T-helper 1 cell treated with Interleukin-12 subunit alpha and Interleukin-12 subunit beta and Interleukin-4 antibody, amounts not matched to agents 30 μg/mL and 1 μg/mL, for 36 hours (primary cell): ENCODE results near the gene ABCC6.
"Not testable (repeated sequence)": the region's sequence is repeated elsewhere in the genome, so short reads cannot be mapped to it uniquely, and the experiment has no call there.

Experiments
- H3K27ac Mint-ChIP-seq: one replicate; pipeline ENCODE4 v1.8.0; 2021; ENCODE audit warnings: mild to moderate bottlenecking, mixed read lengths
- H3K27me3 Mint-ChIP-seq: one replicate; pipeline ENCODE4 v1.8.0; 2021; ENCODE audit warnings: low read depth, mixed read lengths
- H3K36me3 Mint-ChIP-seq: one replicate; pipeline ENCODE4 v1.8.0; 2021; ENCODE audit warnings: low read depth, mixed read lengths
- H3K4me1 Mint-ChIP-seq: one replicate; pipeline ENCODE4 v1.8.0; 2021; ENCODE audit warnings: low read depth, mixed read lengths
- H3K4me3 Mint-ChIP-seq: one replicate; pipeline ENCODE4 v1.8.0; 2021; ENCODE audit warnings: mild to moderate bottlenecking, moderate library complexity, mixed read lengths
- H3K9me3 Mint-ChIP-seq: one replicate; pipeline ENCODE4 v1.8.0; 2021; ENCODE audit warnings: mixed read lengths

ABCC6 gene

GRCh38 chr16:16151315-16151714 is 72.0 kb downstream of the ABCC6 start:
- no peaks in the 10 kb centered on the region for H3K4me1 Mint-ChIP-seq
- H3K4me3 Mint-ChIP-seq, result no peak overlapping the region
- no peak overlapping the region for H3K27ac Mint-ChIP-seq
- no peaks in the 10 kb centered on the region for H3K27me3 Mint-ChIP-seq
- H3K36me3 Mint-ChIP-seq, result no peaks in the 10 kb centered on the region
- no peaks in the 10 kb centered on the region for H3K9me3 Mint-ChIP-seq

GRCh38 chr16:16150878-16151152 is 72.5 kb downstream of the ABCC6 start:
- H3K27ac Mint-ChIP-seq, result no peak overlapping the region
- H3K4me3 Mint-ChIP-seq, result no peak overlapping the region
- H3K36me3 Mint-ChIP-seq, result no peaks in the 10 kb centered on the region
- H3K9me3 Mint-ChIP-seq, result no peaks in the 10 kb centered on the region
- no peaks in the 10 kb centered on the region for H3K27me3 Mint-ChIP-seq
- no peaks in the 10 kb centered on the region for H3K4me1 Mint-ChIP-seq

GRCh38 chr16:16150117-16150877 is 73.0 kb downstream of the ABCC6 start:
- Mint-ChIP-seq H3K27me3 (no peaks in the 10 kb centered on the region), H3K9me3 (no peaks in the 10 kb centered on the region), H3K4me1 (no peaks in the 10 kb centered on the region), H3K36me3 (no peaks in the 10 kb centered on the region), H3K27ac (no peak overlapping the region), H3K4me3 (no peak overlapping the region)

- no peak overlapping the region for H3K4me3 Mint-ChIP-seq
- no peaks in the 10 kb centered on the region for H3K9me3 Mint-ChIP-seq
- H3K27me3 Mint-ChIP-seq, result no peaks in the 10 kb centered on the region
- H3K4me1 Mint-ChIP-seq, result no peaks in the 10 kb centered on the region
- no peak overlapping the region for H3K27ac Mint-ChIP-seq
- H3K36me3 Mint-ChIP-seq, result no peaks in the 10 kb centered on the region
These were observed 73.6 kb downstream of the ABCC6 start for GRCh38 chr16:16149710-16150116.

- Mint-ChIP-seq H3K27me3 (no peaks in the 10 kb centered on the region), H3K4me1 (no peaks in the 10 kb centered on the region), H3K27ac (no peak overlapping the region), H3K36me3 (no peaks in the 10 kb centered on the region), H3K4me3 (no peak overlapping the region), H3K9me3 (no peaks in the 10 kb centered on the region)
These were observed 74.5 kb downstream of the ABCC6 start for GRCh38 chr16:16148755-16149154.

- not testable (repeated sequence) for H3K4me3 Mint-ChIP-seq, H3K36me3 Mint-ChIP-seq, H3K27me3 Mint-ChIP-seq, H3K4me1 Mint-ChIP-seq, H3K9me3 Mint-ChIP-seq, H3K27ac Mint-ChIP-seq
These were observed 75.2 kb downstream of the ABCC6 start for GRCh38 chr16:16148000-16148599.

- no peaks in the 10 kb centered on the region for H3K4me1 Mint-ChIP-seq
- no peak overlapping the region for H3K4me3 Mint-ChIP-seq
- no peaks in the 10 kb centered on the region for H3K9me3 Mint-ChIP-seq
- no peak overlapping the region for H3K27ac Mint-ChIP-seq
- peaks cover 4% of the 10 kb centered on the region for H3K36me3 Mint-ChIP-seq
- no peaks in the 10 kb centered on the region for H3K27me3 Mint-ChIP-seq
These were observed 75.8 kb downstream of the ABCC6 start for GRCh38 chr16:16147316-16147999.

GRCh38 chr16:16146380-16147315 is 76.6 kb downstream of the ABCC6 start:
- no peaks in the 10 kb centered on the region for H3K9me3 Mint-ChIP-seq
- no peak overlapping the region for H3K4me3 Mint-ChIP-seq
- H3K27ac Mint-ChIP-seq, result peak overlapping the region; percentile 39
- H3K27me3 Mint-ChIP-seq, result no peaks in the 10 kb centered on the region
- H3K36me3 Mint-ChIP-seq, result peaks cover 8% of the 10 kb centered on the region
- no peaks in the 10 kb centered on the region for H3K4me1 Mint-ChIP-seq

GRCh38 chr16:16145286-16145685 is 78.0 kb downstream of the ABCC6 start:
- Mint-ChIP-seq H3K36me3 (peaks cover 17% of the 10 kb centered on the region), H3K9me3 (no peaks in the 10 kb centered on the region), H3K27me3 (no peaks in the 10 kb centered on the region), H3K4me1 (no peaks in the 10 kb centered on the region), H3K27ac (no peak overlapping the region), H3K4me3 (no peak overlapping the region)

- Mint-ChIP-seq H3K36me3 (peaks cover 23% of the 10 kb centered on the region), H3K9me3 (no peaks in the 10 kb centered on the region), H3K4me3 (no peak overlapping the region), H3K27ac (no peak overlapping the region), H3K4me1 (no peaks in the 10 kb centered on the region), H3K27me3 (no peaks in the 10 kb centered on the region)
These were observed 78.9 kb downstream of the ABCC6 start for GRCh38 chr16:16144416-16144815.

GRCh38 chr16:16143931-16144330 is 79.4 kb downstream of the ABCC6 start:
- peaks cover 25% of the 10 kb centered on the region for H3K36me3 Mint-ChIP-seq
- H3K27ac Mint-ChIP-seq, result no peak overlapping the region
- H3K4me3 Mint-ChIP-seq, result no peak overlapping the region
- H3K9me3 Mint-ChIP-seq, result no peaks in the 10 kb centered on the region
- no peaks in the 10 kb centered on the region for H3K4me1 Mint-ChIP-seq
- H3K27me3 Mint-ChIP-seq, result no peaks in the 10 kb centered on the region

GRCh38 chr16:16143038-16143763 is 80.1 kb downstream of the ABCC6 start:
- Mint-ChIP-seq H3K4me1 (no peaks in the 10 kb centered on the region), H3K36me3 (peaks cover 27% of the 10 kb centered on the region), H3K27ac (no peak overlapping the region), H3K9me3 (no peaks in the 10 kb centered on the region), H3K4me3 (no peak overlapping the region), H3K27me3 (no peaks in the 10 kb centered on the region)

GRCh38 chr16:16141784-16142396 is 81.4 kb downstream of the ABCC6 start:
- Mint-ChIP-seq H3K4me3 (no peak overlapping the region), H3K4me1 (no peaks in the 10 kb centered on the region), H3K36me3 (peaks cover 27% of the 10 kb centered on the region), H3K9me3 (no peaks in the 10 kb centered on the region), H3K27ac (no peak overlapping the region), H3K27me3 (no peaks in the 10 kb centered on the region)

GRCh38 chr16:16141141-16141540 is 82.2 kb downstream of the ABCC6 start:
- Mint-ChIP-seq H3K9me3 (no peaks in the 10 kb centered on the region), H3K4me3 (no peak overlapping the region), H3K4me1 (no peaks in the 10 kb centered on the region), H3K27me3 (no peaks in the 10 kb centered on the region), H3K36me3 (peaks cover 30% of the 10 kb centered on the region), H3K27ac (peak overlapping the region; percentile 20)
